Endothelial cell of umbilical vein (primary cell): Measurements from ENCODE around the gene MRPL33. TPM values are rescaled to one million over a fixed set of nuclear protein-coding genes. Genes with fewer than 3 reads are reported as not detected.

ENCODE experiments used
- BruUV-seq: library from RNA; stranded (reverse); fragments of 400-500 nt; replicated peaks from 2 replicates; lab custom pipeline; 2021; lab: Mats Ljungman, UMichigan
- CTCF ChIA-PET: fragments of 300-600, 350-600 bp; sonication (Branson Sonifier 250); formaldehyde crosslinking; loops from one replicate; lab custom pipeline; 2021; ENCODE audit warnings: antibody characterized with exemption, inconsistent platforms; lab: Charles Lee
- POLR2A ChIA-PET: fragments of 300-600, 350-600 bp; sonication (Branson Sonifier 250); formaldehyde crosslinking; loops from one replicate; lab custom pipeline; 2021; ENCODE audit warnings: antibody characterized with exemption, inconsistent platforms; lab: Charles Lee
- DNase-seq: peaks from one replicate; pipeline ENCODE4 v3.0.0-alpha.2; 2011; ENCODE audit warnings: low read depth, low spot score
- FAIRE-seq: peaks from 2 replicates; lab custom pipeline; 2011; peaks lifted over from hg19 to GRCh38; lab: Jason Lieb, UNC
- H2AFZ ChIP-seq: 2 replicates; pipeline ENCODE4 v1.6.0; 2012; ENCODE audit warnings: low read depth, low read length, control low read depth, inconsistent platforms
- H3K27ac ChIP-seq: 2 replicates; pipeline ENCODE4 v1.5.1; 2011; ENCODE audit warnings: low read depth, mild to moderate bottlenecking, control low read depth, low read length, moderate library complexity; ENCODE audit not compliant: insufficient read depth
- H3K27me3 ChIP-seq, 2 experiments: 2 replicates each; pipeline versions ENCODE4 v1.6.0 to v1.6.1; 2011; ENCODE audit warnings: low read length in 2 of 2, mixed read lengths in 1 of 2; ENCODE audit not compliant: control insufficient read depth in 2 of 2, insufficient read depth in 2 of 2
- H3K36me3 ChIP-seq, 2 experiments: 2 replicates in 1 of 2; 3 replicates in 1 of 2; pipeline ENCODE4 v1.5.1; 2011; ENCODE audit warnings: low read length in 2 of 2, mild to moderate bottlenecking in 1 of 2, moderate library complexity in 1 of 2; ENCODE audit not compliant: control insufficient read depth in 2 of 2, insufficient read depth in 2 of 2; ENCODE audit errors: extremely low read depth in 1 of 2
- H3K4me1 ChIP-seq: 3 replicates; pipeline ENCODE4 v1.5.1; 2011; ENCODE audit warnings: mild to moderate bottlenecking, low read length; ENCODE audit not compliant: control insufficient read depth, insufficient read depth; ENCODE audit errors: extremely low read depth
- H3K4me2 ChIP-seq: 2 replicates; pipeline ENCODE4 v1.6.1; 2011; ENCODE audit warnings: low read length, control low read depth, mixed read lengths; ENCODE audit not compliant: insufficient read depth
- H3K4me3 ChIP-seq, 3 experiments: fragments of 200-600 bp in 1 of 3; sonication (generic), shearing (Covaris generic) in 1 of 3; replicated peaks in 1 of 3; 2 replicates each; pipeline ENCODE4 v1.5.1; 2011 to 2016; ENCODE audit warnings: control low read depth in 3 of 3, low read length in 3 of 3, mild to moderate bottlenecking in 2 of 3, inconsistent platforms in 1 of 3, low read depth in 1 of 3, moderate library complexity in 1 of 3; ENCODE audit not compliant: insufficient read depth in 1 of 3
- H3K79me2 ChIP-seq: 2 replicates; pipeline ENCODE4 v1.6.0; 2012; ENCODE audit warnings: low read length, inconsistent platforms; ENCODE audit not compliant: control insufficient read depth, insufficient read depth
- H3K9ac ChIP-seq: replicated peaks from 2 replicates; pipeline ENCODE3; 2011; ENCODE audit warnings: low read length, control low read depth; ENCODE audit not compliant: insufficient read depth; ENCODE audit errors: extremely low read depth
- H3K9me1 ChIP-seq: replicated peaks from 3 replicates; pipeline ENCODE4 v1.6.0; 2011; ENCODE audit warnings: mild to moderate bottlenecking, low read length; ENCODE audit not compliant: control insufficient read depth, insufficient read depth; ENCODE audit errors: extremely low read depth
- H3K9me3 ChIP-seq: replicated peaks from 2 replicates; pipeline ENCODE4 v1.5.1; 2012; ENCODE audit warnings: low read length, inconsistent platforms; ENCODE audit not compliant: control insufficient read depth, insufficient read depth
- H4K20me1 ChIP-seq: replicated peaks from 2 replicates; pipeline ENCODE3; 2011; ENCODE audit warnings: mild to moderate bottlenecking, low read length; ENCODE audit not compliant: control insufficient read depth, insufficient read depth; ENCODE audit errors: extremely low read depth
- CTCF ChIP-seq, 2 donors: IDR thresholded peaks; 1 replicate in 1 of 2; 2 replicates in 1 of 2; pipeline ENCODE4 v1.5.1; 2011; ENCODE audit warnings: low read length in 2 of 2, mild to moderate bottlenecking in 2 of 2, moderate library complexity in 2 of 2, control low read depth in 1 of 2, inconsistent platforms in 1 of 2, low read depth in 1 of 2; ENCODE audit not compliant: insufficient read depth in 1 of 2; ENCODE audit errors: extremely low read depth in 1 of 2
- EZH2 ChIP-seq: IDR thresholded peaks from 2 replicates; pipeline ENCODE4 v1.6.1; 2012; ENCODE audit warnings: borderline replicate concordance, low read depth, mild to moderate bottlenecking, moderate library complexity, low read length, inconsistent platforms; ENCODE audit not compliant: severe bottlenecking
- FOS ChIP-seq: IDR thresholded peaks from 2 replicates; pipeline ENCODE4 v1.6.1; 2011; ENCODE audit warnings: mild to moderate bottlenecking, low read length, moderate library complexity, borderline replicate concordance; ENCODE audit not compliant: insufficient read depth
- GATA2 ChIP-seq: IDR thresholded peaks from 2 replicates; pipeline ENCODE4 v1.7.0; 2011; ENCODE audit warnings: low read depth, mild to moderate bottlenecking, moderate library complexity, mixed read lengths, low read length; ENCODE audit not compliant: insufficient read length, insufficient read depth
- JUN ChIP-seq: IDR thresholded peaks from 2 replicates; pipeline ENCODE4 v1.6.1; 2011; ENCODE audit warnings: borderline replicate concordance, low read depth; ENCODE audit not compliant: insufficient read length, insufficient read depth
- MAX ChIP-seq: IDR thresholded peaks from 2 replicates; pipeline ENCODE4 v1.6.1; 2011; ENCODE audit not compliant: insufficient read depth, insufficient read length
- MYC ChIP-seq: IDR thresholded peaks from one replicate; pipeline ENCODE4 v1.6.1; 2011; ENCODE audit warnings: mild to moderate bottlenecking, low read depth, low read length
- POLR2A ChIP-seq: IDR thresholded peaks from 2 replicates; pipeline ENCODE4 v1.6.1; 2012; ENCODE audit warnings: low read depth, mild to moderate bottlenecking, control low read depth, low read length
- POLR2AphosphoS5 ChIP-seq: IDR thresholded peaks from 2 replicates; pipeline ENCODE4 v1.6.1; 2012; ENCODE audit warnings: low read depth, mild to moderate bottlenecking, control low read depth, low read length, moderate library complexity; ENCODE audit not compliant: insufficient read depth
- dilution Hi-C: fragments of 300-500 bp; cut with MboI; formaldehyde crosslinking; loops from one replicate; pipeline ENCODE4 v1.15.0; 2019; ENCODE audit warnings: low sequenced_read_pairs; ENCODE audit not compliant: extremely low pct_ligation_motif_present
- intact Hi-C: fragments of 100-400 bp; cut with micrococcal nuclease; formaldehyde crosslinking; loops from one replicate; pipeline ENCODE4 v1.10.0; 2022
- polyA plus RNA-seq, 4 experiments: library from polyadenylated mRNA; depleted of rRNA in 3 of 4; stranded (reverse) in 3 of 4; unstranded in 1 of 4; fragments of >200 nt; gene quantifications; 2 replicates each; pipeline versions ENCODE4 v1.2.1 to v1.2.3, GENCODE V29; 2011 to 2012; ENCODE audit warnings: missing spikeins in 1 of 4
- total RNA-seq: library from RNA; stranded (reverse); gene quantifications from 2 replicates; pipeline ENCODE4 v1.2.3, GENCODE V29; 2021

Gene MRPL33
- total and polyA plus RNA-seq, 2 donors (not counting 3 experiments of a cell fraction or from before 2014, with no cell fraction given): 36.1 to 97.4 TPM

DNA sequence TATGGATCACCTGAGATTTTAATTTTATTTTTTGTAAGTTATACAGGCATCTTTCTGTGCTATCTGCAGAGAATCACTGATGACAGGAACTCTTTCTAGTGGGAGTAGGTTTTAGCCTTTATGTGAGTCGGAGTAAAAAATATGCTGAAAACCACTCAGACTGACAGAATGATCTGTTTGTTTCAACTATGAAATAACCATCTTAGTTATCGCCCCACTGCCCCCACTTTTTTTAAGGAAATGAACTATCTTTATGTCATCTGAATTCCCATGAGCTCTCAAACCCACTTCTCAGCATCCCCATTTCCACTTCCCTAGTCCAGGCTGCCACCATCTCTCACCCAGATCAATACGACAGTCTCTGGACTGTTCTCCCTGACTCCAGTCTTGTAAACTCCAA, 38.9 kb downstream of the MRPL33 start:
- intact Hi-C loops: loop anchor here (1.0 kb wide), 1 partner anchor 145 kb away; no protein-coding TSS in a partner anchor

GRCh38 chr2:27811768-27812167, 40.2 kb downstream of the MRPL33 start:
- intact Hi-C loops: no loop called here
- BruUV-seq: no TSS peak
- DNase-seq: no peak
- FAIRE-seq: no peak
- H3K79me2 ChIP-seq: no peaks in the 10 kb centered on the region
- TF ChIP-seq POLR2AphosphoS5 (no peak), MYC (no peak), FOS (no peak), EZH2 (no peak), MAX (no peak), JUN (no peak), CTCF (IDR thresholded peaks at IDR 0.05; ENCODE audit: extremely low read depth in 1 of 2, insufficient read depth in 1 of 2, low read depth in 1 of 2, low read length in 2 of 2) (no peak), POLR2A (no peak), GATA2 (no peak)
- ChIA-PET POLR2A (no interaction called here), CTCF (no interaction called here)
- H3K9ac ChIP-seq: no peak overlapping the region
- no peaks in the 10 kb centered on the region for H3K36me3 ChIP-seq
- H4K20me1 ChIP-seq: no peaks in the 10 kb centered on the region
- H3K27me3 ChIP-seq: no peaks in the 10 kb centered on the region
- no peak overlapping the region for H3K4me3 ChIP-seq
- H3K9me3 ChIP-seq: no peaks in the 10 kb centered on the region
- dilution Hi-C loops: no loop called here
- H3K4me2 ChIP-seq: no peak overlapping the region
- H3K27ac ChIP-seq: no peak overlapping the region
- no peaks in the 10 kb centered on the region for H3K9me1 ChIP-seq
- peaks cover 18% of the 10 kb centered on the region for H3K4me1 ChIP-seq
- H2AFZ ChIP-seq: no peak overlapping the region

More for the DNA sequence above, 38.9 kb downstream of the MRPL33 start:
- FAIRE-seq: no peak
- BruUV-seq: no TSS peak
- Histone ChIP-seq H3K4me2 (peak overlapping the region; percentile 3), H3K9ac (no peak overlapping the region), H3K4me3 (no peak overlapping the region), H2AFZ (no peak overlapping the region), H3K27me3 (no peaks in the 10 kb centered on the region), H3K27ac (peak overlapping the region; percentile 50), H3K9me3 (no peaks in the 10 kb centered on the region), H3K36me3 (no peaks in the 10 kb centered on the region), H3K9me1 (no peaks in the 10 kb centered on the region), H3K79me2 (no peaks in the 10 kb centered on the region), H3K4me1 (peaks cover 18% of the 10 kb centered on the region), H4K20me1 (no peaks in the 10 kb centered on the region)
- TF ChIP-seq POLR2A: no peak
- no peak for TF ChIP-seq MYC
- TF ChIP-seq GATA2: no peak
- TF ChIP-seq MAX: no peak
- ChIA-PET CTCF (interaction anchor here (0.5 to 1.8 kb wide), 13 partner anchors 19 to 642 kb away, joined by 3 to 6 read pairs (median 3); no protein-coding TSS in a partner anchor), POLR2A (interaction anchor here (0.7 to 0.8 kb wide), 2 partner anchors 38 to 465 kb away, joined by 3 to 4 read pairs; no protein-coding TSS in a partner anchor)
- DNase-seq: no peak
- dilution Hi-C loops: no loop called here
